ENCODE data around the gene SLC35E2B. TPM values are rescaled to one million over a fixed set of nuclear protein-coding genes. Genes with fewer than 3 reads are reported as not detected.

Gene SLC35E2B
- total RNA-seq, 3 donors from 2014 or later (not counting 1 experiment from before 2014, with no cell fraction given): 57.6 to 79.9 (median 61.8) TPM

GRCh38 chr1:1610796-1611195, 81.8 kb downstream of the SLC35E2B start:
- 91% methylated on average over 9 of the region's 9 CpGs for WGBS (ENCODE audit: insufficient coverage)
- H3K4me1 ChIP-seq (ENCODE audit: control insufficient read depth, insufficient read depth, low read length): peaks cover 15% of the 10 kb centered on the region
- H3K36me3 ChIP-seq (ENCODE audit: control insufficient read depth, insufficient read depth, low read length): no peaks in the 10 kb centered on the region
- H3K9me3 ChIP-seq (ENCODE audit: control insufficient read depth, insufficient read depth, low read length): no peaks in the 10 kb centered on the region
- Mint-ChIP-seq H3K27ac (no peak overlapping the region), H3K4me1 (peaks cover 16 to 18% of the 10 kb centered on the region in 2 donors), H3K27me3 (ENCODE audit: low read depth in 2 of 2) (no peaks in the 10 kb centered on the region), H3K4me3 (no peak overlapping the region), H3K9me3 (no peaks in the 10 kb centered on the region), H3K36me3 (no peaks in the 10 kb centered on the region)
- no peak for DNase-seq
- no peaks in the 10 kb centered on the region for H3K27me3 ChIP-seq (ENCODE audit: control insufficient read depth, insufficient read depth, low read length)
- TF ChIP-seq, protein P1, sequence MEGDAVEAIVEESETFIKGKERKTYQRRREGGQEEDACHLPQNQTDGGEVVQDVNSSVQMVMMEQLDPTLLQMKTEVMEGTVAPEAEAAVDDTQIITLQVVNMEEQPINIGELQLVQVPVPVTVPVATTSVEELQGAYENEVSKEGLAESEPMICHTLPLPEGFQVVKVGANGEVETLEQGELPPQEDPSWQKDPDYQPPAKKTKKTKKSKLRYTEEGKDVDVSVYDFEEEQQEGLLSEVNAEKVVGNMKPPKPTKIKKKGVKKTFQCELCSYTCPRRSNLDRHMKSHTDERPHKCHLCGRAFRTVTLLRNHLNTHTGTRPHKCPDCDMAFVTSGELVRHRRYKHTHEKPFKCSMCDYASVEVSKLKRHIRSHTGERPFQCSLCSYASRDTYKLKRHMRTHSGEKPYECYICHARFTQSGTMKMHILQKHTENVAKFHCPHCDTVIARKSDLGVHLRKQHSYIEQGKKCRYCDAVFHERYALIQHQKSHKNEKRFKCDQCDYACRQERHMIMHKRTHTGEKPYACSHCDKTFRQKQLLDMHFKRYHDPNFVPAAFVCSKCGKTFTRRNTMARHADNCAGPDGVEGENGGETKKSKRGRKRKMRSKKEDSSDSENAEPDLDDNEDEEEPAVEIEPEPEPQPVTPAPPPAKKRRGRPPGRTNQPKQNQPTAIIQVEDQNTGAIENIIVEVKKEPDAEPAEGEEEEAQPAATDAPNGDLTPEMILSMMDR (IDR thresholded peaks at IDR 0.05): no peak
- H3K4me3 ChIP-seq (ENCODE audit: low read length): no peak overlapping the region
- H3K27ac ChIP-seq (ENCODE audit: low read length): no peak overlapping the region
- intact Hi-C loops (cut with micrococcal nuclease): loop anchor here (10.0 kb wide), 1 partner anchor 64 kb away; no protein-coding TSS in a partner anchor
- no peak for ATAC-seq

- TF ChIP-seq, protein P1 (IDR thresholded peaks at IDR 0.05): no peak
- WGBS (ENCODE audit: insufficient coverage): 82% methylated on average over 11 of the region's 12 CpGs
These were observed 82.6 kb downstream of the SLC35E2B start for GRCh38 chr1:1609822-1610485.

More at GRCh38 chr1:1609822-1610485, 82.6 kb downstream of the SLC35E2B start:
- no peaks in the 10 kb centered on the region for H3K9me3 ChIP-seq (ENCODE audit: control insufficient read depth, insufficient read depth, low read length)
- ATAC-seq (no peak), DNase-seq (no peak)
- intact Hi-C loops (cut with micrococcal nuclease): loop anchor here (10.0 kb wide), 1 partner anchor 65 kb away; no protein-coding TSS in a partner anchor
- H3K27ac ChIP-seq (ENCODE audit: low read length): no peak overlapping the region
- Mint-ChIP-seq H3K4me3 (no peak overlapping the region), H3K36me3 (no peaks in the 10 kb centered on the region), H3K27me3 (ENCODE audit: low read depth in 2 of 2) (no peaks in the 10 kb centered on the region), H3K9me3 (no peaks in the 10 kb centered on the region), H3K27ac (no peak overlapping the region), H3K4me1 (peaks cover 14 to 16% of the 10 kb centered on the region in 2 donors)
- H3K36me3 ChIP-seq (ENCODE audit: control insufficient read depth, insufficient read depth, low read length): no peaks in the 10 kb centered on the region
- no peak overlapping the region for H3K4me3 ChIP-seq (ENCODE audit: low read length)
- H3K4me1 ChIP-seq (ENCODE audit: control insufficient read depth, insufficient read depth, low read length): peaks cover 15% of the 10 kb centered on the region
- no peaks in the 10 kb centered on the region for H3K27me3 ChIP-seq (ENCODE audit: control insufficient read depth, insufficient read depth, low read length)

Other genes with a start within 250 kb of the SLC35E2B start
- gene ATAD3C, start 243.1 kb downstream of the SLC35E2B start, total RNA-seq: 1 to 10 TPM in 2 of 3 donors, under 1 TPM in 1; 0.13 to 2.2 (median 1.5) TPM
- 10 to 100 TPM; 31.9 to 52.4 (median 42.9) TPM for gene ATAD3B, start 221.0 kb downstream of the SLC35E2B start, total RNA-seq
- gene ATAD3A, start 180.6 kb downstream of the SLC35E2B start, total RNA-seq: 10 to 100 TPM; 17.3 to 37.3 (median 22.2) TPM
- gene TMEM240, start 152.2 kb downstream of the SLC35E2B start, total RNA-seq: under 1 TPM; 0.35 to 1.00 (median 0.83) TPM
- 100 to 1,000 TPM in 1 of 3 donors, 10 to 100 TPM in 2; 87.5 to 107 (median 93.9) TPM for gene SSU72, start 117.9 kb downstream of the SLC35E2B start, total RNA-seq
- 1 to 10 TPM; 2.8 to 3.2 (median 3.0) TPM for gene FNDC10, start 92.7 kb downstream of the SLC35E2B start, total RNA-seq
- 10 to 100 TPM; 44.9 to 54.1 (median 46.0) TPM for gene MIB2, start 77.3 kb downstream of the SLC35E2B start, total RNA-seq
- gene MMP23B, start 60.6 kb downstream of the SLC35E2B start, total RNA-seq: 100 to 1,000 TPM in 2 of 3 donors, 10 to 100 TPM in 1; 82.9 to 130 (median 126) TPM
- gene CDK11B, start 33.8 kb downstream of the SLC35E2B start, total RNA-seq: 10 to 100 TPM; 49.6 to 65.9 (median 50.2) TPM
- 100 to 1,000 TPM; 191 to 242 (median 216) TPM for gene CDK11A, start 31.6 kb upstream of the SLC35E2B start, total RNA-seq
- 100 to 1,000 TPM in 2 of 3 donors, 10 to 100 TPM in 1; 97.7 to 117 (median 112) TPM for gene NADK, start 85.7 kb upstream of the SLC35E2B start, total RNA-seq
- gene GNB1, start 198.3 kb upstream of the SLC35E2B start, total RNA-seq: 100 to 1,000 TPM; 285 to 304 (median 289) TPM
- gene CALML6, start 222.5 kb upstream of the SLC35E2B start, total RNA-seq: 1 to 10 TPM; 2.1 to 3.9 (median 2.9) TPM
- under 1 TPM in 1 of 3 donors, not detected in 2; 0.41 TPM for gene TMEM52, start 226.5 kb upstream of the SLC35E2B start, total RNA-seq

All from natural killer cell (primary cell).